Activated T-helper 9 cell treated with anti-CD3 and anti-CD28 coated beads, Interleukin-2, amount 50 U/mL, for 16 hours (primary cell): ENCODE measurements around the gene TEPSIN.

Experiments used
- DNase-seq: peaks from one replicate; pipeline ENCODE4 v3.0.0-alpha.2; 2020; ENCODE audit warnings: low read depth

The TEPSIN gene

GRCh38 chr17:81270279-81270678 is 31.4 kb upstream of the TEPSIN start:
- DNase-seq, result no peak

DNA sequence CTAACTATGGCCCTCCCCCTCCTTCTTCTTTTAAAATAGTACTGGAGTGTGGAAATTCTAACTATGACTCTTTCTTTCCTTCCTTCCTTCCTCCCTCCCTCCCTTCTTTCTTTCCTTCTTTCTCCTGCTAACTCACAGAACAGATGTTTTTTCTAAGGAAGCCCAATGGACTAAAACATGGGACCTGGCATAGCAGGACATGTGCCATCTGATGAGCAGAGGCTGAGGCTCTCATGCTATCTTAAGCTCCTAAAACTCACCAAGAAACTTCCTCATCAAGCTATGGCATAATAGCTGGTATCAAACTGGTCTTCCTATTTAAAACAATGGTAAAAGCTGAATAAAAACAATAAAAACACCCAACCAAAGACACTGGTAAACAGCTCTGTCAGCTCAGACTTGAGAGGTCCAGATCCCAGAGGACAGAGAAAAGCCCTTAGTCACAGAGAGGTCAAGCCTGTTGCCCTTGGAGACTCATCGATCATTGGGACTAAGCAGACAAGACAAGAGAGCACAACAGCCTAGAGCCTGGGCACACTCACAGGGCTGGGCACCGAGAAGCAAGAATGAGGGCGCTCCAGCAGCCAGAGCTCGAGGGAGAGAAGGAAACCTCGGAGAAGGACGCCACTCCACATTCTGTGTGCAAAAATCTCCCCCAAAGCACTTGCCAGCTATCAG is 28.7 kb upstream of the TEPSIN start:
- DNase-seq, result no peak

DNA sequence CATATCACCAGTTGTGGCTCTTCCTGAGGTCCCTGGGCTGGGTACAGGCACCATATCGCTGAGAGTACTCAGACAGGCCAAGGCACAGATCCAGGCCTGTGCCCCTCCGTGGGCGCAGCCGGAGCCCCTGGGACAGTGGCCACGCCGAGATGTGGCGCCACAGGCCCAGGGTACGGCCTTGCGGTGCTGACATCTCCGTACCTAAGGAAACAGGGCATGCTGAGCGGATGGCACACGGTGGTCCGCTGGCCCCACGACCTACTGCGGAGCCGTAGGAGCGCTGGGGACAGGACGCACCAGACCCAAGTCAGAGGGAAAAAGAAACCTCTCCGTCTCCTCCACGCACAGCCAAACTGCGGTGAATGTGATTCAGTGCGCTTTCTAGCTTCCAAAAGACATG is 26.7 kb upstream of the TEPSIN start:
- no peak for DNase-seq

DNA sequence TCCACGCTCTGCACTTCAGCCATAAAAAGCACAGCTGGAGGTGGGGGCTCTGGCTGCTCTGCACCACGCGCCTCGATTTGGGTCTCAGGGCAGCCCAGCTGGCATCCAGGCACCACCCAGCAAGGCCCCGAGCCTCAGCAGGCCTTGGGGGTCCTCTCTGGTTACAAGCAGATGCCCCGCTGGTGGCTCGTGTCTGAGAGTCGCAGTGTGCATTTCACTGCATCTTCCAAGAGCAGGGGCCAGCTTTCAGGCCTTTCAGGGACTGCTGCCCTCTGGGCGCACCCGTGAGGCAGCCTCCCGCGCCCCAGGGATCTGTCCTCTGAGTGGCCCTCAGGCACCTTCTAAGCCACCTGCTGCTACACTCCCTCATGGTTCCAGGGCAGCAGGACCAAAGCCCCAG is 25.8 kb upstream of the TEPSIN start:
- DNase-seq, result no peak

- no peak for DNase-seq
These were observed 24.7 kb upstream of the TEPSIN start for GRCh38 chr17:81263371-81264181.

DNA sequence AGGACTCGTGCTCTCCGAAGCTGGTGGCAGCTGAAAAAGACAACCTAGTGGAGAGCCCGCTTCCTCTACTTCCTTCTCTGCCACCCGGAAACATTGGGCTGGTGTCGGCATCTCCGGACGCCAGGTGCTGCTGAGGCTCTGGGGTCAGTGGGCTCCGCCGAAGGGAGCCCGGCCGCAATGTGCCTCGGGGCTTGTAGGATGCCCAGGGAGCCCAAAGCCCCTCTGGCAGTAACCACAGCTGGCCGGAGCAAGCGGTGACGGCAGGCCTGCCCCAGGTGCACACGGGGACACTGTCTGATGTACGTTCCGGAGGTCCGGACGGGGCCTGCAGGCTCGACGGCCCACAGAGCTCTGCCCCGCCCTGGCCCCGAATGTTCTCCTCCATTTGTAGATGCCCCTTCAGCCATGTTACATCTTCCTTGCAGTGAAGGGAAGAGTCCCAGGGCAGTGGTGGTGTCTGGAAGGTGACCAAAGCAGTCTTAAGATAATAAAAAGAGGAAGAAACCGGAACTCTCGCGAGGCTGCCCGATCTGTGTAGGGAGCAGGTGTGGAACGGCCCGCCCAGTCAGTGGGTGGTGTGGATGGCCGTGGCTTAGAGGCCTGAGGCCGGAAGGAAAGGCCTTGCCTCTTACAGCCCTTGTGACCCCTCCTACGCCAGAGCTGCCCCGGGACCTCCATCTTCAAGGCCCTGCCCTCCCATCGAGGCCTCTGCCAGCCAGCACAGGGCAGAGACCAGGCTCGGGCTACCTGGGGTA is 22.9 kb upstream of the TEPSIN start:
- no peak for DNase-seq

DNA sequence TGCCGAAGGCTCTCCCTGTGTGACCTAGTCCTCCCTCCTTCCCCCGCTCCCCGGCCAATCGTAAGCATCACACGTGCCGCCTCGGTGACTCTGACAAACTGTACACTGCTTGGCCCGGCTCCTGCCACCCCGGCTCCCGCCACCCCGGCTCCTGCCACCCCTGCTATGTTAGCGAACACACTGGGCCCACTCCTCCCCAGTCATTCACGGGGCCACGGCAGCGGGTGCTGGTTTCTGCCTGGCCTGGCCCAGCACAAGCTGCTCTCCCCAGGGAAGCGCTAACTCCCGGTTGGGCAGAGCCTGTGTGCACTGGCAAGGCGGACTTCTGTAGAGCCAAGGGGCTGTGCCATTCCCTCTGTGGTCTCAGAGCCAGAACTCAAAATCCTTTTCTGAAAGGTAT is 22.2 kb upstream of the TEPSIN start:
- DNase-seq, result no peak

GRCh38 chr17:81260641-81261040 is 21.8 kb upstream of the TEPSIN start:
- no peak for DNase-seq

DNA sequence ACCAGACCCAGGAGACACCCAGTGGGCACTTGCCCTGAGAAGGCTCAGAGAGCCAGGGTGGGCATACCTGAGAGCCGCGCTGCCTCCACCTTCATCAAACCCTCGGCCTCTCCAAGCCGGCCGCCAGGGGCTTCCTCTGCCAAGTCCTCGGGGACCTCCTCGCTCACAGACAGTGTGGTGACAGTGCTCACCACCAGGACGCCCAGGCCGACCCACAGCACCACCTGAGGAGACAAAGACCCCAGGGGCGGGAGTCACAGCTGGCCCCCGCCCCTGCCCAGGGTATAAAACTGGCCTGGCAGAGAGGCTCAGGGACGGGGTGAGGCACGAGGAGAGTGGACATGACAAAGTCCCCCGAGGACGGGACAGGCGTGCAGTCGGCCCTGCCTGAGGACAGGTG is 21.3 kb upstream of the TEPSIN start:
- no peak for DNase-seq

GRCh38 chr17:81259058-81259605 is 20.3 kb upstream of the TEPSIN start:
- DNase-seq, result no peak

- DNase-seq, result no peak
These were observed 19.4 kb upstream of the TEPSIN start for GRCh38 chr17:81258292-81258691.

- DNase-seq, result no peak
These were observed 18.7 kb upstream of the TEPSIN start for GRCh38 chr17:81257533-81257932.

DNA sequence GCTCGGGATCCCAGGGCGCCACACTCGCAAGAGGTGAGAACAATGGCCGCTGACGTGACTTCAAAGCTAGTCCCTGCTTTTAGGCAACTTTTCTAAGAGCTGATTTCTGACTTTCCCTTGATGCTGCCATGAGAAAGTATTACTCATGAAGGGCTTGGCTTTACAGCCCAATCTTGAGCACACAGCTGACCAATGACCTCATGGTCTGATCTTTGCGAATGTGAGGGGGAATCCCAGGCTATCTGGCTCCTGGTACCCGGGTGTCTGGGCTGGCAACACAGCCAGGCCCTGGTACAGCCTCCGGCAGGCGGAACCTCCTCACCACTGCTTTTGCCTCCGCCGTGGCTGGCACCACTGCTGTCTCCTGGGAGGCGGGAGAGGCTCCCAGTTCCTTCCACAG is 17.8 kb upstream of the TEPSIN start:
- no peak for DNase-seq

DNA sequence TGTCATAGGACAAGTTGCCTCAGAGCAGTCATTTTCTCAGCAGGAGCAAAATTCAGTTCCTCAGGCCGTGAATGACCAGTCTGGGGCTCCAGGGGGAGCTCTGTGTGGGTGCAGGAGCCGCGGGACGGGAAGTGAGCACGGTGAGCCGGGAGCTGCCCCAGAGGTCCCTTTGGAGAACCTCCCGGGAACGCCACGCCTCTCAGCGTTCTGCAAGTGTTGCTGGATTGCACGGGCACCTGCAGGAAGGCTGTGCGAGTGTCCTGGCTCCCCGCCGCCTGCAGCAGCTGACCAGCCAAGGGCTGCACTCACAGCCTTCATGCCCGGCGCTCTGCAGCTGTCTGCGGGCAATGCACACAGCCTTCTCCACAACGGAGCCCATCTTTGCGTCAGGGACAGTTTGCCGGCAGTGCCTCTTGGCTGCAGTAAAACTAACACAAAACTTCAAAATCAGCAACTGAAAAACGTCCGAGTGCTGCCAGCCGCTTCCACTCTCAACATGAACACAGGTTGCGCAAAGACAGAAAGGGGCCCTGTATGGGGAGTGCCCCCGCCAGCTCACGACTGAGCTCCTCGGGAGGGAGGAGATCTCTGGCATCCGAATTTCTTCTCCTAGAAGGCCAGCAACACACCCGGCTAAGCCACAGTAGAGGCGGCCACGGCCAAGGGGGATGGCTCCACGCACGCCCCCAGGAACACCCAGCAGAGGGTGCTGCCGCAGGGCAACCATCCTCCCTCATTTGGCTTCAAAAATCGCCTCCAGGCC is 16.3 kb upstream of the TEPSIN start:
- DNase-seq, result no peak

- peak; percentile 30 for DNase-seq
These were observed 14.7 kb upstream of the TEPSIN start for GRCh38 chr17:81253358-81254131.

DNA sequence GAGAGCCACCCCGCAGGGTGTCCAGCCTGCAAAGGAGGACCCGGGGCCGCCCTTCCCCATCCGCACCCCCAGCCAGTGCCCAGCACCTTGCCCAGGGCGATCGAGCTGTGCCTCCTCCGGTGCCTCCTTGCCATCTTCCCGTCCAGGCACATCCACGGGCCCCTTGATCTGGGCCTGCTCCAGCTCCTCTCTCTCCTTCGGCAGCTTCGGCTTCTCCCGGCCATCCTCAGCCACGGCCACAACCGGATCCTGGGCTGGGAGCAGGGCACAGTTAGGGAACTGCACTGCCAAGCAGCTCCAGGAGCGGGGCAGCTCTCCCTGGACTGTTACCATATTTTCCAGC is 14.1 kb upstream of the TEPSIN start:
- DNase-seq, result no peak

- DNase-seq, result no peak
These were observed 13.6 kb upstream of the TEPSIN start for GRCh38 chr17:81252326-81252986.

- no peak for DNase-seq
These were observed 12.9 kb upstream of the TEPSIN start for GRCh38 chr17:81251709-81252301.

DNA sequence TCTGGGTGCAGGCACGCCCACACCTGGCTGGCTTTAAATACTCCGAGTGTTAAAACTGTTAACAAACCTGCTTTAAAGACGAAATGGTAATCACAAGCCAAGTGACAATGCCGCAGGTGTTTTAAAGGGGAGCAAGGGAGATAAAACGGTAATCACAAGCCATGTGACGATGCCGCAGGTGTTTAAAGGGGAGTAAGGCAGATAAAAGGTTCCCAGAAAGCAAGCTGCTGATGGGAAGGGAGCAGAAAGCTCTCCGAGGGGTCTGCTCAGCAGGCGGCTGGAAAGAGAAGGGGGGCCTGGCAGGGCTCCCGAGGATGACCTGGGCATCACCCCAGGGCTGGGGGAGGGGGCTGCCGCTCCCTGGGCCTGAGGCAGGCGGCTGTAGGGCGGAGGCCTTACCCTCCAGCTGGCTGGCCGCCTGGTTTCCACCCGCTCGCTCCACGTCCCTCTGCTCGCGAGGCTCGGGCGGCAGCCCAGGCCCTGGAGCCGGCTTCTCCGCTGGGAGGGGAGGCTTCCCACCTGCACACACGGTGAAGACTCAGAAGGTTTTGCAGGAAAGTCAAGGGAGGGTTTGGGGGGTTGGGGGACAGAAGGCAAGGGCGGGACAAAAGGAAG is 12.3 kb upstream of the TEPSIN start:
- no peak for DNase-seq
